HCT116 (cell line): Measurements from ENCODE around the gene PSMC5. TPM values are rescaled to one million over a fixed set of nuclear protein-coding genes. Genes with fewer than 3 reads are reported as not detected.

Experiments
- ATAC-seq: fragments of 200-7000 bp; cut with Tn5 transposase; 2 replicates; pipeline ENCODE4 v1.9.1; 2020; ENCODE audit warnings: mild to moderate bottlenecking, moderate library complexity
- BruUV-seq: library from RNA; stranded (reverse); fragments of 400-500 nt; replicated peaks from 2 replicates; lab custom pipeline; 2021; lab: Mats Ljungman, UMichigan
- CTCF ChIA-PET: fragments of 300-600 bp; sonication (Branson Sonifier 250); formaldehyde crosslinking; loops from one replicate; lab custom pipeline; 2021; ENCODE audit warnings: antibody characterized with exemption; lab: Charles Lee
- POLR2A ChIA-PET: fragments of 300-600, 350-600 bp; sonication (Branson Sonifier 250); formaldehyde crosslinking; loops from one replicate; lab custom pipeline; 2021; ENCODE audit warnings: antibody characterized with exemption; lab: Charles Lee
- RAD21 ChIA-PET, 2 experiments: fragments of 300-600 bp; sonication (Branson Sonifier 250); formaldehyde crosslinking; loops; one replicate each; lab custom pipeline; 2023; ENCODE audit warnings: low total read pairs in 2 of 2; ENCODE audit not compliant: uncharacterized antibody in 2 of 2, unreplicated experiment in 2 of 2, low non-redundant PET in 1 of 2; lab: Charles Lee
- DNase-seq: peaks from one replicate; pipeline ENCODE4 v3.0.0-alpha.2; 2010; ENCODE audit warnings: low read depth, low spot score
- H2AFZ ChIP-seq: fragments of 200-600 bp; shearing (Covaris generic), sonication (generic); 2 replicates; pipeline ENCODE4 v1.6.1; 2017; ENCODE audit warnings: low read depth, mixed run types, mixed read lengths, antibody characterized with exemption, low read length; ENCODE audit not compliant: poor library complexity, severe bottlenecking
- H3K27ac ChIP-seq: 2 replicates; pipeline ENCODE4 v1.5.1; 2012; ENCODE audit warnings: low read depth, low read length
- H3K27me3 ChIP-seq: fragments of 200-600 bp; sonication (generic); 2 replicates; pipeline ENCODE4 v1.6.1; 2016; ENCODE audit warnings: mixed run types, low read length, mixed read lengths; ENCODE audit not compliant: insufficient read depth
- H3K36me3 ChIP-seq, 2 experiments: fragments of 200-500 bp in 1 of 2; fragments of 200-600 bp in 1 of 2; sonication (Bioruptor generic) in 1 of 2; sonication (generic) in 1 of 2; 2 replicates each; pipeline versions ENCODE4 v1.5.1 to v1.6.1; 2014 to 2016; ENCODE audit warnings: low read length in 2 of 2, inconsistent platforms in 1 of 2, mixed read lengths in 1 of 2, mixed run types in 1 of 2; ENCODE audit not compliant: insufficient read depth in 2 of 2, control insufficient read depth in 1 of 2
- H3K4me1 ChIP-seq, 2 experiments: fragments of 200-600 bp in 1 of 2; sonication (generic) in 1 of 2; 2 replicates each; pipeline versions ENCODE4 v1.5.1 to v1.6.1; 2012 to 2017; ENCODE audit warnings: low read length in 2 of 2, inconsistent platforms in 1 of 2, mild to moderate bottlenecking in 1 of 2, mixed read lengths in 1 of 2, mixed run types in 1 of 2, moderate library complexity in 1 of 2; ENCODE audit not compliant: insufficient read depth in 2 of 2, control insufficient read depth in 1 of 2
- H3K4me2 ChIP-seq: fragments of 200-600 bp; sonication (generic); 2 replicates; pipeline ENCODE4 v1.6.1; 2017; ENCODE audit warnings: mixed run types, low read length, mixed read lengths
- H3K4me3 ChIP-seq, 2 experiments: fragments of 200-600 bp in 1 of 2; sonication (generic) in 1 of 2; replicated peaks in 1 of 2; 2 replicates each; pipeline ENCODE4 v1.5.1; 2011 to 2016; ENCODE audit warnings: low read length in 2 of 2, control low read depth in 1 of 2, low read depth in 1 of 2, mild to moderate bottlenecking in 1 of 2, mixed read lengths in 1 of 2, mixed run types in 1 of 2
- H3K79me2 ChIP-seq: fragments of 200-600 bp; sonication (generic); 2 replicates; pipeline ENCODE4 v1.6.1; 2017; ENCODE audit warnings: mild to moderate bottlenecking, mixed run types, low read length, moderate library complexity, mixed read lengths; ENCODE audit not compliant: insufficient read depth
- H3K9ac ChIP-seq: fragments of 200-600 bp; sonication (generic); 2 replicates; pipeline ENCODE4 v1.6.1; 2016; ENCODE audit warnings: low read length, mixed read lengths
- H3K9me2 ChIP-seq: fragments of 200-600 bp; sonication (generic), shearing (Covaris generic); 2 replicates; pipeline ENCODE4 v1.6.1; 2017; ENCODE audit warnings: mixed run types, mild to moderate bottlenecking, moderate library complexity; ENCODE audit not compliant: insufficient read depth
- H3K9me3 ChIP-seq, 2 experiments: fragments of 200-500 bp in 1 of 2; fragments of 200-600 bp in 1 of 2; sonication (Bioruptor generic) in 1 of 2; sonication (generic) in 1 of 2; 2 replicates each; pipeline ENCODE4 v1.6.1; 2014 to 2017; ENCODE audit warnings: low read length in 2 of 2, mixed read lengths in 2 of 2, inconsistent platforms in 1 of 2, low read depth in 1 of 2, mild to moderate bottlenecking in 1 of 2, mixed run types in 1 of 2, moderate library complexity in 1 of 2; ENCODE audit not compliant: control insufficient read depth in 1 of 2, insufficient read depth in 1 of 2
- H4K20me1 ChIP-seq: fragments of 200-600 bp; sonication (generic), shearing (Covaris generic); 2 replicates; pipeline ENCODE4 v1.6.1; 2017; ENCODE audit warnings: mixed run types, mild to moderate bottlenecking, moderate library complexity; ENCODE audit not compliant: insufficient read depth
- CBX3 ChIP-seq: IDR thresholded peaks from 2 replicates; pipeline ENCODE4 v1.6.1; 2012; ENCODE audit warnings: low read depth
- ELF1 ChIP-seq: IDR thresholded peaks from 2 replicates; pipeline ENCODE4 v1.6.1; 2012; ENCODE audit warnings: low read depth, borderline replicate concordance
- EZH2 ChIP-seq: fragments of 200-600 bp; sonication (generic); IDR thresholded peaks from 2 replicates; pipeline ENCODE4 v1.6.1; 2017; ENCODE audit warnings: antibody characterized with exemption, mixed run types
- EZH2phosphoT487 ChIP-seq: fragments of 200-600 bp; IDR thresholded peaks from 2 replicates; pipeline ENCODE4 v1.6.1; 2018; ENCODE audit warnings: antibody characterized with exemption, borderline replicate concordance
- JUND ChIP-seq: IDR thresholded peaks from 2 replicates; pipeline ENCODE4 v1.6.1; 2012
- POLR2AphosphoS5 ChIP-seq: IDR thresholded peaks from 2 replicates; pipeline ENCODE4 v1.6.1; 2011; ENCODE audit warnings: mild to moderate bottlenecking, low read depth, low read length, moderate library complexity
- SIN3A ChIP-seq: IDR thresholded peaks from 2 replicates; pipeline ENCODE4 v1.6.1; 2012; ENCODE audit warnings: low read depth
- SRF ChIP-seq: IDR thresholded peaks from 2 replicates; pipeline ENCODE4 v1.6.1; 2012; ENCODE audit warnings: low read depth
- TCF7L2 ChIP-seq: IDR thresholded peaks from 2 replicates; pipeline ENCODE4 v1.7.0; 2011; ENCODE audit warnings: borderline replicate concordance, inconsistent platforms; ENCODE audit not compliant: insufficient read depth, insufficient read length; ENCODE audit errors: extremely low read depth
- ZFX ChIP-seq: fragments of 450-650 bp; IDR thresholded peaks from 2 replicates; pipeline ENCODE4 v1.6.1; 2017
- ZNF274 ChIP-seq: fragments of 200-500 bp; sonication (Bioruptor generic); IDR thresholded peaks from 2 replicates; pipeline ENCODE4 v1.6.1; 2014; ENCODE audit warnings: mild to moderate bottlenecking, low read depth, low read length, inconsistent platforms
- intact Hi-C: fragments of 100-400 bp; cut with micrococcal nuclease; formaldehyde crosslinking; loops from 2 replicates; pipeline ENCODE4 v1.10.0; 2022
- total RNA-seq: library from RNA; stranded (reverse); gene quantifications from one replicate; pipeline ENCODE4 v1.2.1, GENCODE V29; 2021; ENCODE audit not compliant: unreplicated experiment
- TF ChIP-seq, protein P1 (sequence below), 3 experiments: fragments of 200-600 bp in 1 of 3; sonication (generic) in 1 of 3; IDR thresholded peaks in 2 of 3; conservative IDR thresholded peaks in 1 of 3; 2 replicates each; pipeline ENCODE4 v1.5.1; 2012 to 2017; ENCODE audit warnings: low read depth in 2 of 3, low read length in 2 of 3, antibody characterized with exemption in 1 of 3, borderline replicate concordance in 1 of 3, control low read depth in 1 of 3, mild to moderate bottlenecking in 1 of 3, mixed read lengths in 1 of 3, mixed run types in 1 of 3, moderate library complexity in 1 of 3; ENCODE audit not compliant: insufficient read depth in 1 of 3
- TF ChIP-seq, protein P2 (sequence below): IDR thresholded peaks from 2 replicates; pipeline ENCODE4 v1.6.1; 2012; ENCODE audit warnings: low read depth
- TF ChIP-seq, protein P3 (sequence below): IDR thresholded peaks from 2 replicates; pipeline ENCODE4 v1.6.1; 2012
- TF ChIP-seq, protein P4 (sequence below): IDR thresholded peaks from 2 replicates; pipeline ENCODE4 v1.6.1; 2012
- TF ChIP-seq, protein P5 (sequence below): IDR thresholded peaks from 2 replicates; pipeline ENCODE4 v1.6.1; 2011; ENCODE audit warnings: mild to moderate bottlenecking, low read length, moderate library complexity; ENCODE audit not compliant: insufficient replicate concordance; ENCODE audit errors: extremely low read depth

The PSMC5 gene
- total RNA-seq, 1 experiment from 2014 or later = 193 TPM

DNA sequence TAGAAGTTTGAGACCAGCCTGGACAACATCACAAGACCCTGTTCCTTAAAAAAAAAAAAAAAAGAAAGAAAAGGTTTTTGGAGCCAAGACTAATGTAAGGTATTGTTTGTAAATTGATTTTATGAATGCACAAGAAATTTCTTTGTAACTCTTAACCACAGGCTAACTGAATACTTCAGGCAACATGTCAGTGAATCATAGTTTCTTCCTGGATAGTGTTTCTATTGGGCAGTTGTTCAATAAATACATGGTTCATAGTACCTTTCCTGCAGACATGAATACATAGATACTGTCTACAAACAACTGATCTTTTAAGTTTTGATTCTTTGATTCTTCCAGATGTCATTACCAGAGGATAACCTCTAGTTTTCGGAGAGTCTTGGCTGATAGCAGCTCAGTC lies 41.7 kb upstream of the PSMC5 start:
- ChIA-PET RAD21 (no interaction called here), CTCF (interaction anchor here (1.3 kb wide), 1 partner anchor 49 kb away, joined by 4 read pairs; no protein-coding TSS in a partner anchor), POLR2A (interaction anchor here (5.8 kb wide), 1 partner anchor 12 kb away, joined by 42 read pairs; the partner anchor contains the start of genes CCDC47 and DDX42)
- Histone ChIP-seq H3K4me3 (no peak overlapping the region), H3K36me3 (peaks cover 32 to 46% of the 10 kb centered on the region in 2 experiments; a peak in 3 of 4 replicates), H3K79me2 (peaks cover 100% of the 10 kb centered on the region), H3K9ac (no peak overlapping the region), H2AFZ (no peak overlapping the region), H3K4me2 (no peak overlapping the region), H3K4me1 (peaks cover 13 to 60% of the 10 kb centered on the region in 2 experiments), H3K9me2 (no peaks in the 10 kb centered on the region), H4K20me1 (peaks cover 43% of the 10 kb centered on the region; the same call in 1 of the 2 replicates), H3K27me3 (no peaks in the 10 kb centered on the region), H3K27ac (no peak overlapping the region), H3K9me3 (no peaks in the 10 kb centered on the region)
- no TSS peak for BruUV-seq
- ATAC-seq = no peak
- intact Hi-C loops = no loop called here
- no peak for DNase-seq
- TF ChIP-seq, protein P1, sequence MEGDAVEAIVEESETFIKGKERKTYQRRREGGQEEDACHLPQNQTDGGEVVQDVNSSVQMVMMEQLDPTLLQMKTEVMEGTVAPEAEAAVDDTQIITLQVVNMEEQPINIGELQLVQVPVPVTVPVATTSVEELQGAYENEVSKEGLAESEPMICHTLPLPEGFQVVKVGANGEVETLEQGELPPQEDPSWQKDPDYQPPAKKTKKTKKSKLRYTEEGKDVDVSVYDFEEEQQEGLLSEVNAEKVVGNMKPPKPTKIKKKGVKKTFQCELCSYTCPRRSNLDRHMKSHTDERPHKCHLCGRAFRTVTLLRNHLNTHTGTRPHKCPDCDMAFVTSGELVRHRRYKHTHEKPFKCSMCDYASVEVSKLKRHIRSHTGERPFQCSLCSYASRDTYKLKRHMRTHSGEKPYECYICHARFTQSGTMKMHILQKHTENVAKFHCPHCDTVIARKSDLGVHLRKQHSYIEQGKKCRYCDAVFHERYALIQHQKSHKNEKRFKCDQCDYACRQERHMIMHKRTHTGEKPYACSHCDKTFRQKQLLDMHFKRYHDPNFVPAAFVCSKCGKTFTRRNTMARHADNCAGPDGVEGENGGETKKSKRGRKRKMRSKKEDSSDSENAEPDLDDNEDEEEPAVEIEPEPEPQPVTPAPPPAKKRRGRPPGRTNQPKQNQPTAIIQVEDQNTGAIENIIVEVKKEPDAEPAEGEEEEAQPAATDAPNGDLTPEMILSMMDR (IDR thresholded peaks at IDR 0.05 in 2 of 3, conservative IDR thresholded peaks at IDR 0.05 in 1 of 3; ENCODE audit: borderline replicate concordance in 1 of 3, insufficient read depth in 1 of 3, low read depth in 2 of 3, low read length in 2 of 3) = no peak
- TF ChIP-seq ELF1 (no peak), ZNF274 (no peak), CBX3 (no peak), SIN3A (no peak), EZH2 (no peak), JUND (no peak), ZFX (no peak), EZH2phosphoT487 (no peak), TCF7L2 (no peak), SRF (no peak), POLR2AphosphoS5 (no peak)
- TF ChIP-seq, protein P2, sequence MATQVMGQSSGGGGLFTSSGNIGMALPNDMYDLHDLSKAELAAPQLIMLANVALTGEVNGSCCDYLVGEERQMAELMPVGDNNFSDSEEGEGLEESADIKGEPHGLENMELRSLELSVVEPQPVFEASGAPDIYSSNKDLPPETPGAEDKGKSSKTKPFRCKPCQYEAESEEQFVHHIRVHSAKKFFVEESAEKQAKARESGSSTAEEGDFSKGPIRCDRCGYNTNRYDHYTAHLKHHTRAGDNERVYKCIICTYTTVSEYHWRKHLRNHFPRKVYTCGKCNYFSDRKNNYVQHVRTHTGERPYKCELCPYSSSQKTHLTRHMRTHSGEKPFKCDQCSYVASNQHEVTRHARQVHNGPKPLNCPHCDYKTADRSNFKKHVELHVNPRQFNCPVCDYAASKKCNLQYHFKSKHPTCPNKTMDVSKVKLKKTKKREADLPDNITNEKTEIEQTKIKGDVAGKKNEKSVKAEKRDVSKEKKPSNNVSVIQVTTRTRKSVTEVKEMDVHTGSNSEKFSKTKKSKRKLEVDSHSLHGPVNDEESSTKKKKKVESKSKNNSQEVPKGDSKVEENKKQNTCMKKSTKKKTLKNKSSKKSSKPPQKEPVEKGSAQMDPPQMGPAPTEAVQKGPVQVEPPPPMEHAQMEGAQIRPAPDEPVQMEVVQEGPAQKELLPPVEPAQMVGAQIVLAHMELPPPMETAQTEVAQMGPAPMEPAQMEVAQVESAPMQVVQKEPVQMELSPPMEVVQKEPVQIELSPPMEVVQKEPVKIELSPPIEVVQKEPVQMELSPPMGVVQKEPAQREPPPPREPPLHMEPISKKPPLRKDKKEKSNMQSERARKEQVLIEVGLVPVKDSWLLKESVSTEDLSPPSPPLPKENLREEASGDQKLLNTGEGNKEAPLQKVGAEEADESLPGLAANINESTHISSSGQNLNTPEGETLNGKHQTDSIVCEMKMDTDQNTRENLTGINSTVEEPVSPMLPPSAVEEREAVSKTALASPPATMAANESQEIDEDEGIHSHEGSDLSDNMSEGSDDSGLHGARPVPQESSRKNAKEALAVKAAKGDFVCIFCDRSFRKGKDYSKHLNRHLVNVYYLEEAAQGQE = no peak
- TF ChIP-seq, protein P3, sequence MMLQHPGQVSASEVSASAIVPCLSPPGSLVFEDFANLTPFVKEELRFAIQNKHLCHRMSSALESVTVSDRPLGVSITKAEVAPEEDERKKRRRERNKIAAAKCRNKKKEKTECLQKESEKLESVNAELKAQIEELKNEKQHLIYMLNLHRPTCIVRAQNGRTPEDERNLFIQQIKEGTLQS = no peak
- TF ChIP-seq, protein P4, sequence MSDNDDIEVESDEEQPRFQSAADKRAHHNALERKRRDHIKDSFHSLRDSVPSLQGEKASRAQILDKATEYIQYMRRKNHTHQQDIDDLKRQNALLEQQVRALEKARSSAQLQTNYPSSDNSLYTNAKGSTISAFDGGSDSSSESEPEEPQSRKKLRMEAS = no peak
- TF ChIP-seq, protein P5, sequence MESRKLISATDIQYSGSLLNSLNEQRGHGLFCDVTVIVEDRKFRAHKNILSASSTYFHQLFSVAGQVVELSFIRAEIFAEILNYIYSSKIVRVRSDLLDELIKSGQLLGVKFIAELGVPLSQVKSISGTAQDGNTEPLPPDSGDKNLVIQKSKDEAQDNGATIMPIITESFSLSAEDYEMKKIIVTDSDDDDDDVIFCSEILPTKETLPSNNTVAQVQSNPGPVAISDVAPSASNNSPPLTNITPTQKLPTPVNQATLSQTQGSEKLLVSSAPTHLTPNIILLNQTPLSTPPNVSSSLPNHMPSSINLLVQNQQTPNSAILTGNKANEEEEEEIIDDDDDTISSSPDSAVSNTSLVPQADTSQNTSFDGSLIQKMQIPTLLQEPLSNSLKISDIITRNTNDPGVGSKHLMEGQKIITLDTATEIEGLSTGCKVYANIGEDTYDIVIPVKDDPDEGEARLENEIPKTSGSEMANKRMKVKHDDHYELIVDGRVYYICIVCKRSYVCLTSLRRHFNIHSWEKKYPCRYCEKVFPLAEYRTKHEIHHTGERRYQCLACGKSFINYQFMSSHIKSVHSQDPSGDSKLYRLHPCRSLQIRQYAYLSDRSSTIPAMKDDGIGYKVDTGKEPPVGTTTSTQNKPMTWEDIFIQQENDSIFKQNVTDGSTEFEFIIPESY = no peak
